Panc1 (cell line): ENCODE data around the gene TBX21. TPM values are rescaled to one million over a fixed set of nuclear protein-coding genes. Genes with fewer than 3 reads are reported as not detected.

Experiments used
- ATAC-seq: fragments of 200-7000 bp; cut with Tn5 transposase; 2 replicates; pipeline ENCODE4 v1.9.1; 2020; ENCODE audit warnings: mild to moderate bottlenecking, moderate library complexity
- BruUV-seq: library from RNA; stranded (reverse); fragments of 400-500 nt; replicated peaks from 2 replicates; lab custom pipeline; 2021; lab: Mats Ljungman, UMichigan
- CTCF ChIA-PET: fragments of 300-600 bp; sonication (Branson Sonifier 250); formaldehyde crosslinking; loops from one replicate; lab custom pipeline; 2022; ENCODE audit warnings: antibody characterized with exemption; lab: Charles Lee
- POLR2A ChIA-PET: fragments of 300-600 bp; sonication (Branson Sonifier 250); formaldehyde crosslinking; loops from one replicate; lab custom pipeline; 2022; ENCODE audit warnings: antibody characterized with exemption; lab: Charles Lee
- DNase-seq: peaks from one replicate; pipeline ENCODE4 v3.0.0-alpha.2; 2010; ENCODE audit warnings: low read depth, low spot score
- H3K27ac ChIP-seq: 2 replicates; pipeline ENCODE4 v1.5.1; 2011; ENCODE audit warnings: mild to moderate bottlenecking, low read length, inconsistent platforms
- H3K27me3 ChIP-seq: fragments of 200-500 bp; sonication (Bioruptor generic); 2 replicates; pipeline ENCODE4 v1.6.0; 2014; ENCODE audit warnings: low read length, inconsistent platforms; ENCODE audit not compliant: control insufficient read depth, insufficient read depth
- H3K36me3 ChIP-seq: fragments of 200-500 bp; sonication (Bioruptor generic); 2 replicates; pipeline ENCODE4 v1.5.1; 2014; ENCODE audit warnings: inconsistent platforms, mild to moderate bottlenecking, low read length, moderate library complexity; ENCODE audit not compliant: control insufficient read depth, insufficient read depth
- H3K4me1 ChIP-seq: 2 replicates; pipeline ENCODE4 v1.5.1; 2011; ENCODE audit warnings: inconsistent platforms, mild to moderate bottlenecking, low read length, moderate library complexity; ENCODE audit not compliant: control insufficient read depth, insufficient read depth
- H3K4me3 ChIP-seq, 2 experiments: 2 replicates each; pipeline ENCODE4 v1.5.1; 2011 to 2012; ENCODE audit warnings: low read depth in 2 of 2, low read length in 2 of 2, mild to moderate bottlenecking in 2 of 2, inconsistent platforms in 1 of 2, moderate library complexity in 1 of 2
- H3K9me3 ChIP-seq: fragments of 200-500 bp; sonication (Bioruptor generic); 2 replicates; pipeline ENCODE4 v1.5.1; 2014; ENCODE audit warnings: low read depth, mild to moderate bottlenecking, inconsistent platforms, low read length, moderate library complexity; ENCODE audit not compliant: control insufficient read depth, insufficient read depth
- POLR2AphosphoS5 ChIP-seq: IDR thresholded peaks from 2 replicates; pipeline ENCODE4 v1.6.1; 2012; ENCODE audit warnings: mild to moderate bottlenecking, low read depth, low read length, moderate library complexity
- REST ChIP-seq, 2 experiments: IDR thresholded peaks; 2 replicates each; pipeline ENCODE4 v1.6.1; 2011 to 2012; ENCODE audit warnings: low read depth in 2 of 2, control low read depth in 1 of 2, low read length in 1 of 2, mild to moderate bottlenecking in 1 of 2, moderate library complexity in 1 of 2; ENCODE audit not compliant: insufficient read depth in 1 of 2
- SIN3A ChIP-seq: IDR thresholded peaks from 2 replicates; pipeline ENCODE4 v1.6.1; 2012; ENCODE audit warnings: low read depth, mild to moderate bottlenecking, low read length, moderate library complexity, borderline replicate concordance; ENCODE audit not compliant: insufficient read depth
- TCF7L2 ChIP-seq: IDR thresholded peaks from 2 replicates; pipeline ENCODE4 v1.6.1; 2011; ENCODE audit warnings: mild to moderate bottlenecking, low read depth, low read length, inconsistent platforms
- in situ Hi-C: cut with HindIII; loops from 2 replicates; pipeline ENCODE4 v1.10.0; 2016; ENCODE audit warnings: low sequenced_read_pairs, low pct_unique_long_range_greater_than_20kb
- intact Hi-C: fragments of 100-400 bp; cut with micrococcal nuclease; formaldehyde crosslinking; loops from one replicate; pipeline ENCODE4 v1.10.0; 2022; ENCODE audit not compliant: unreplicated experiment
- total RNA-seq: library from RNA; stranded (reverse); gene quantifications from one replicate; pipeline ENCODE4 v1.2.1, GENCODE V29; 2021; ENCODE audit not compliant: unreplicated experiment
- TF ChIP-seq, protein P1 (sequence below): fragments of 450-650 bp; IDR thresholded peaks from 2 replicates; pipeline ENCODE4 v1.5.1; 2017; ENCODE audit warnings: mild to moderate bottlenecking

Gene TBX21
- total RNA-seq, 1 experiment from 2014 or later: 0.10 TPM

- TF ChIP-seq, protein P1, sequence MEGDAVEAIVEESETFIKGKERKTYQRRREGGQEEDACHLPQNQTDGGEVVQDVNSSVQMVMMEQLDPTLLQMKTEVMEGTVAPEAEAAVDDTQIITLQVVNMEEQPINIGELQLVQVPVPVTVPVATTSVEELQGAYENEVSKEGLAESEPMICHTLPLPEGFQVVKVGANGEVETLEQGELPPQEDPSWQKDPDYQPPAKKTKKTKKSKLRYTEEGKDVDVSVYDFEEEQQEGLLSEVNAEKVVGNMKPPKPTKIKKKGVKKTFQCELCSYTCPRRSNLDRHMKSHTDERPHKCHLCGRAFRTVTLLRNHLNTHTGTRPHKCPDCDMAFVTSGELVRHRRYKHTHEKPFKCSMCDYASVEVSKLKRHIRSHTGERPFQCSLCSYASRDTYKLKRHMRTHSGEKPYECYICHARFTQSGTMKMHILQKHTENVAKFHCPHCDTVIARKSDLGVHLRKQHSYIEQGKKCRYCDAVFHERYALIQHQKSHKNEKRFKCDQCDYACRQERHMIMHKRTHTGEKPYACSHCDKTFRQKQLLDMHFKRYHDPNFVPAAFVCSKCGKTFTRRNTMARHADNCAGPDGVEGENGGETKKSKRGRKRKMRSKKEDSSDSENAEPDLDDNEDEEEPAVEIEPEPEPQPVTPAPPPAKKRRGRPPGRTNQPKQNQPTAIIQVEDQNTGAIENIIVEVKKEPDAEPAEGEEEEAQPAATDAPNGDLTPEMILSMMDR: no peak
- Histone ChIP-seq H3K27me3 (no peaks in the 10 kb centered on the region), H3K4me1 (peaks cover 3% of the 10 kb centered on the region; the same call in 1 of the 2 replicates), H3K27ac (no peak overlapping the region), H3K9me3 (no peaks in the 10 kb centered on the region), H3K36me3 (no peaks in the 10 kb centered on the region), H3K4me3 (no peak overlapping the region)
- no peak for DNase-seq
- CTCF ChIA-PET: interaction anchor here (0.9 kb wide), 1 partner anchor 83 kb away, joined by 3 read pairs; no protein-coding TSS in a partner anchor
- BruUV-seq: no TSS peak
- intact Hi-C loops: no loop called here
- no peak for ATAC-seq
- in situ Hi-C loops: no loop called here
- POLR2A ChIA-PET: no interaction called here
These were observed 14.2 kb upstream of the TBX21 start for GRCh38 chr17:47718634-47719405.

DNA sequence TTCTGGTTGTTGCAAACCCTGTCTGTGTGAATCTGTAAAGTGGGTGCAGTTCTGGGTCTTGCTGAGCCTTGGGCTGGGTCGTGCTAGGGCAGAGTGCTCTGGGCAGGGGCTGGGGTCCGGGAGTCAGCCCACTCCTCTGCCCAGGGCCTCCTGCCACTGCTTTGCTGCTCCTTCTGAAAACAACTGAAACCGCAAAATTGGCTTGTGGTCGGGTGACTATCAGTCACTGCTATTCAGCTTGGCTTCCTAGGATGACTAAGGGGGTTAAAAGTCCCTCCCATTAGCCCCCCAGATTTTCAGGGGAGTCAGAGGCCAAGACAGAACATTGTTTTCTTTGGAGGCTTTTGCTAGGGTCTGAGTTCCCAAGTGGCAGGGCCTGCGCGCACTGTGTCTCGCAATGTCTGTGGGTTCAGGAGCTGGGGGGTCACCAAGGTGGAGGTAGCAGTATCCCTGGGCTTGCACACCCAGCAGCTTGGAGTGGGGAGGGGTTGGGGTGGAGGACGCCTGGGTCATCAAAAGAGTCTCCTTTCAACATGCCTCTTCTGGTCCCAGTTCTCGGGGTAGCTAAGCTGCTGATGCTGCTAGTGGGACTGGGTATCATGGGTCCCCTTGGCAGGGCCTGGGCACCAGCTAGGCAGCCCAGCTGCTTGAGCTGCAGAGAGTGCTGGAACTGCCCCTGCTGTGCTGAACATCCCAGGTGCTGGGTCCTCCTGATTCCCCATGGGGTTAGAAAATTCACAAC, 13.5 kb upstream of the TBX21 start:
- no TSS peak for BruUV-seq
- ChIA-PET CTCF (no interaction called here), POLR2A (no interaction called here)
- Histone ChIP-seq H3K9me3 (no peaks in the 10 kb centered on the region), H3K27me3 (no peaks in the 10 kb centered on the region), H3K36me3 (no peaks in the 10 kb centered on the region), H3K4me3 (no peak overlapping the region), H3K27ac (no peak overlapping the region), H3K4me1 (peaks cover 3% of the 10 kb centered on the region; the same call in 1 of the 2 replicates)
- DNase-seq (no peak), ATAC-seq (peak; percentile 53)
- intact Hi-C loops (no loop called here), in situ Hi-C loops (no loop called here)
- TF ChIP-seq POLR2AphosphoS5 (no peak), TCF7L2 (no peak), SIN3A (no peak), REST (IDR thresholded peaks at IDR 0.05; ENCODE audit: insufficient read depth in 1 of 2, low read depth in 2 of 2, low read length in 1 of 2) (no peak)
- TF ChIP-seq, protein P1: no peak
